ENCODE results near the gene GAS2L2.

GAS2L2 gene

DNA sequence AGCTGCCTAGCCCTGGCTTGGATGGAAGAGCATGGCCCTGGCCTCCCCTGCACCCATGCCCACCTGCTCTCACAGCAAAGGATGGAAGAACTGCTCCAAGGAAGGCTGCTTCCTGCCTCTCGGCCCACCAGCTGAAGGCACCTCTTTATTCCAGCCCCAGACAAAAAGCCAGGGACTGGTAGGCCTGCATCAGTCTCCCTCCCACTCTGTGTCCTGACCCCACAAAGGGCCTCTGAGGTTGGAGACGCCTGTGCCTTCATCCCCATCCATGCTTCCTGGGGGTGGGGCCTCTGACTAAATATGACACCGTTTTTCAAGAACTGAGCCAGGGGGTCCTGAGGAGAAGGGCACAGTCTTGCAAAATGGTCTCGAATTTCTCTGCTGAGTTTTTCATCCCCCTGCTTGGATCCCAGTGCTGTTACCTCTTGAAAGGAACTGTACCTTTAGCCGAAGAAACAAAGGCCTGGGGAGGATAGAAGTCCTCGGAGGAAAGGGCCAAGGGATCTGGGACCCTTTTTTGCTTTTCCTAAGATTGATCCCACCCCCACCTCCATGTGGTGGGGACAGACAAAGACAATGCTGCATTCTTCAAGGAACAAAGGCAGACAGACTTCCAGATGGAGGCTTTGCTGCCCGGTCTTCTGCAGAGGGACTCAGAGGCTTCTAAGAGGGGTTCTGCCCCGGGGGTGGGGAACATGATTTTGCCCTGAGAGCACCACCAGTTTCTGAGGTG is 12.9 kb upstream of the GAS2L2 start:
- H3K4me3 ChIP-seq (ENCODE audit: low read depth, low read length), result no peak overlapping the region
- H3K27me3 ChIP-seq (replicated peaks), result no peaks in the 10 kb centered on the region
- no peak for DNase-seq
- no peak for TF ChIP-seq CTCF (IDR thresholded peaks at IDR 0.05; ENCODE audit: low read depth, low read length, missing control alignments)
- no peaks in the 10 kb centered on the region for H3K36me3 ChIP-seq (replicated peaks)
- in situ Hi-C loops (cut with HindIII; ENCODE audit: low pct_ligation_motif_present, low sequenced_read_pairs), result no loop called here
- H3K27ac ChIP-seq, result no peak overlapping the region

DNA sequence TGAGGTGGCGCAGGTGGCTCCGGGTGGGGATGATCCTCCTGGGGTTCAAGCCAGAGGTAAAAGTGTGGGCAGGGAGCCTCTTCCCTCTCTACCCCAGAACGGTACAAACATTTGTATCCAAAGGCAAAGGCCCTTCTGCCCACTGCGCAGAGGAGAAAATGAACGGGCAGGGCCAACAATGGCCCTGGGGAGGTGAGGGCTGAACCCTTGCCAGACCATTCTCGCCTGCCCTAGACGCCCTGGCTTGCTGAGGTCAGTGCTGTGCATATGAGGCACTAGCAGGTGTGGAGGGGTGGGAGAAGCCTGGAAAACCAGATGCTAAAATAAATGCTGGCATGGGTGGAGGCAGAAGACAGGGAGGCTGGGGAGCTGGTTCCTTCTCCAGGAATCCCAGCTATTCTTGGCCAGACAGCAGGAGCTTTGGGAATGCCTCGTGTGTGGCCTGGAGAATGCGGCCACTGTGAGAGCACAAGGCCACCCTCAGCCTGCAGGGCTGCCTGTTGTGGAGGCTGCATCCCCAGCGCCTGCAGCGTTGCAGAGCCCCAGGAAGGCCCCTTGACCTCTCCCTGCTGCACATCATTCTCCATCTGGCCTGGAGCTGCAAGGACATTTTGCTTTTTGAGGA is 12.2 kb upstream of the GAS2L2 start:
- no peak for TF ChIP-seq CTCF (IDR thresholded peaks at IDR 0.05; ENCODE audit: low read depth, low read length, missing control alignments)
- no peak for DNase-seq
- in situ Hi-C loops (cut with HindIII; ENCODE audit: low pct_ligation_motif_present, low sequenced_read_pairs), result no loop called here
- Histone ChIP-seq H3K36me3 (replicated peaks) (no peaks in the 10 kb centered on the region), H3K4me3 (ENCODE audit: low read depth, low read length) (no peak overlapping the region), H3K27me3 (replicated peaks) (no peaks in the 10 kb centered on the region), H3K27ac (no peak overlapping the region)

DNA sequence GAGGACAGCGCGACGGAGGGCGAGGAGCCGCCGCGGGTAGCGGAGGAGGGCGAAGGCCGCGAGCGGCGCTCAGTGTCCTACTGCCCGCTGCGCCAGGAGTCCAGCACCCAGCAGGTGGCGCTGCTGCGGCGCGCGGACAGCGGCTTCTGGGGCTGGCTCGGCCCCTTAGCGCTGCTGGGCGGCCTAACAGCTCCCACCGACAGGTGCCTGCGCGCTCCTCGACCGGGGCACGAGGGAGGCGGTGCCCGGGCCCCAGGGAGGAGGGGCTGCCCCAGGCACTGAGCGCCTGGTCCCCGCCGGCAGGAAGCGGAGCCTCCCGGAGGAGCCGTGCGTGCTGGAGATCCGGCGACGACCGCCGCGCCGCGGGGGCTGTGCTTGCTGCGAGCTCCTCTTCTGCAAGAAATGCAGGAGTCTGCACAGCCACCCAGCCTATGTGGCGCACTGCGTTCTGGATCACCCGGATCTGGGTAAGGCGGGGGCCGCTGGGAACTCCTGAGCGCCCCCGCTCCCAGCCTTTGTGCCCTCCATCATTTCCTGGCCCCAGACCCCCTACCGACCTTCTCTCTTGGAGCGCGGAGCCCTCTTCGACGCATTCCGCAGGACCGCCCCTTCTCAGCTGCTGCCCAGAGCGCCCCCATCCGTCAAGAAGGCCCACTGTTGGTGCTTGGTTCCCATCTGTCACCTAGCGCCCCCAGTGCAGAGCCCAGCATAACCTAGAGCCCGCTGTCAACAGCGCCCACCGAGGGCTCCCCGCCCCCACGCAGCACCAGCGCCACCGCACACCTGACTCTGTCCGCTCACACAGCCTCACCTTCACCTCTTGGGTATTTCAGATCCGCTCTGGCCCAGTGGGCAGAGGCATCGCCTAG is 11.3 kb upstream of the GAS2L2 start:
- peak; percentile 77 for TF ChIP-seq CTCF (IDR thresholded peaks at IDR 0.05; ENCODE audit: low read depth, low read length, missing control alignments)
- peak overlapping the region; percentile 42 for H3K4me3 ChIP-seq (ENCODE audit: low read depth, low read length)
- H3K27ac ChIP-seq, result no peak overlapping the region
- no peaks in the 10 kb centered on the region for H3K36me3 ChIP-seq (replicated peaks)
- peak; percentile 58 for DNase-seq
- in situ Hi-C loops (cut with HindIII; ENCODE audit: low pct_ligation_motif_present, low sequenced_read_pairs), result no loop called here
- H3K27me3 ChIP-seq (replicated peaks), result no peaks in the 10 kb centered on the region

- DNase-seq, result no peak
- TF ChIP-seq CTCF (IDR thresholded peaks at IDR 0.05; ENCODE audit: low read depth, low read length, missing control alignments), result no peak
- in situ Hi-C loops (cut with HindIII; ENCODE audit: low pct_ligation_motif_present, low sequenced_read_pairs), result no loop called here
- H3K36me3 ChIP-seq (replicated peaks), result no peaks in the 10 kb centered on the region
- H3K27me3 ChIP-seq (replicated peaks), result no peaks in the 10 kb centered on the region
- H3K4me3 ChIP-seq (ENCODE audit: low read depth, low read length), result peak overlapping the region; percentile 22
- H3K27ac ChIP-seq, result no peak overlapping the region
Measured at GRCh38 chr17:35763767-35764122, 10.7 kb upstream of the GAS2L2 start.

- Histone ChIP-seq H3K27ac (no peak overlapping the region), H3K36me3 (replicated peaks) (no peaks in the 10 kb centered on the region), H3K4me3 (ENCODE audit: low read depth, low read length) (no peak overlapping the region), H3K27me3 (replicated peaks) (no peaks in the 10 kb centered on the region)
- no peak for DNase-seq
- no peak for TF ChIP-seq CTCF (IDR thresholded peaks at IDR 0.05; ENCODE audit: low read depth, low read length, missing control alignments)
- in situ Hi-C loops (cut with HindIII; ENCODE audit: low pct_ligation_motif_present, low sequenced_read_pairs), result no loop called here
Measured at GRCh38 chr17:35761601-35762000, 8.6 kb upstream of the GAS2L2 start.

All from brain microvascular endothelial cell (primary cell).